ENCODE data around the gene VAT1L. TPM values are rescaled to one million over a fixed set of nuclear protein-coding genes. Genes with fewer than 3 reads are reported as not detected.

The VAT1L gene
- total RNA-seq, 1 donor from 2014 or later = not detected

GRCh38 chr16:77962689-77963088 is 174.3 kb downstream of the VAT1L start:
- FAIRE-seq (no peak), DNase-seq (ENCODE audit: low read depth) (no peak)
- Histone ChIP-seq H3K36me3 (ENCODE audit: control insufficient read depth, insufficient read depth, low read length) (no peaks in the 10 kb centered on the region), H3K4me3 (ENCODE audit: low read depth, low read length) (no peak overlapping the region), H3K27me3 (ENCODE audit: control insufficient read depth, insufficient read depth, low read length) (no peaks in the 10 kb centered on the region)
- no peak for TF ChIP-seq CTCF (IDR thresholded peaks at IDR 0.05; ENCODE audit: insufficient read depth, low read length, severe bottlenecking)

DNA sequence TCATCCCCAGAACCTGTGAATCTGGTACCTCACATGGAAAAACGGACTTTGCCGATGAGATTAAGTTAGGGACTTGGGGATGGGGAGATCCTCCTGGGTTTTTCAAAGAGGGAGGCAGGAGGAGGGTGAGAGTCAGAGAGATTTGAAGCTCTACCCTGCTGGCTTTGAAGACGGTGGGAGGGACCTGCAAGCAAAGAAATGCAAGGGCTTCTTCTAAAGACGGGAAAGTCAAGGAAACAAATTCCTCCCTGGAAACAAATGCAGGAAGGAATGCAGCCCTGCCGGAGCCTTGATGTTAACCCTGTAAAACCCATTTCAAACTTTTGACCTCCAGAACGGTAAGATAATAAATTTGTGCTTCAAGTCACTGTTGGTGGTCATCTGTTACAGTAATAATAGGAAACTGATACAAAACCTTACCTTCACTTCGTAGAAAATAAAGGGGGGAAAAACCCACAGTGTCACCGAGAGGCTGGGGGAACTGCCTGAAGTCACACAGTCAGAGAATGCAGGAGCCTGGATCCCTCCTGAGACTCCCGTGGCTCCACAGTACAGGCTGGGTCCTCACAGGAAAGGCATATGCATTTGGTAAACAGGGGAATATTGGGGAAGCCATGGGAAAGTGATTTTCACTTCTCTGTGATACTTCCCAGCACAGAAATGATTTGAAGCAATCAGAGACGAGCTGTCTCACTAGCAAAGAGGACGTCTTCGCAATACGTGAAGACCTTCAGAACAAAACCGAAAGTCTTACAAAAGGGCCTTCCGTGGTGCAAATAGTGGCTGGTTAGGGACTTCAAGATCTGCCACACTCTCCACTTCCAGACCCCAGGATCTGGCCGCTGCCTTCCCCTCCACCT is 175.1 kb downstream of the VAT1L start:
- FAIRE-seq (peak; percentile 58), DNase-seq (ENCODE audit: low read depth) (no peak)
- Histone ChIP-seq H3K27me3 (ENCODE audit: control insufficient read depth, insufficient read depth, low read length) (no peaks in the 10 kb centered on the region), H3K4me3 (ENCODE audit: low read depth, low read length) (no peak overlapping the region), H3K36me3 (ENCODE audit: control insufficient read depth, insufficient read depth, low read length) (no peaks in the 10 kb centered on the region)
- TF ChIP-seq CTCF (IDR thresholded peaks at IDR 0.05; ENCODE audit: insufficient read depth, low read length, severe bottlenecking) = no peak

DNA sequence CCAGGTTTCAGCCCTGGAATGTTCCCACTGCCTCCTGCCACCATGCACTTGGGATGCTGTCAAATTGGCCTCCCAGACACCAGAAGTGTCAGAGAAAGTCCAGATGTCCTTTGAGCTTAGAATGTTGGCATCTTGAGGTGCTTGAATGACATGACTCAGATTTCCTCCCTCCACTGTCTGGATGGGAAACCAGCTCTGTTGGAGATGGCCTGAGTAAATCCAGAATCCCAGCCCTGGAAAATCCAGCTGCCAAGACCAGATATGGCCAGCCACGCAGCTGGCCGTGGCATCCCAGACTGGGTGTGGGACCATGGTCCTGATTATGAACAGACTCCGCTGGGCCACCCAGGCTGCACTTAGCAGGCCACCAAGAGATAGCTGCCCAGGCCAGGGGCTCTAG is 177.0 kb downstream of the VAT1L start:
- Histone ChIP-seq H3K4me3 (ENCODE audit: low read depth, low read length) (no peak overlapping the region), H3K36me3 (ENCODE audit: control insufficient read depth, insufficient read depth, low read length) (no peaks in the 10 kb centered on the region), H3K27me3 (ENCODE audit: control insufficient read depth, insufficient read depth, low read length) (no peaks in the 10 kb centered on the region)
- FAIRE-seq (no peak), DNase-seq (ENCODE audit: low read depth) (no peak)
- no peak for TF ChIP-seq CTCF (IDR thresholded peaks at IDR 0.05; ENCODE audit: insufficient read depth, low read length, severe bottlenecking)

DNA sequence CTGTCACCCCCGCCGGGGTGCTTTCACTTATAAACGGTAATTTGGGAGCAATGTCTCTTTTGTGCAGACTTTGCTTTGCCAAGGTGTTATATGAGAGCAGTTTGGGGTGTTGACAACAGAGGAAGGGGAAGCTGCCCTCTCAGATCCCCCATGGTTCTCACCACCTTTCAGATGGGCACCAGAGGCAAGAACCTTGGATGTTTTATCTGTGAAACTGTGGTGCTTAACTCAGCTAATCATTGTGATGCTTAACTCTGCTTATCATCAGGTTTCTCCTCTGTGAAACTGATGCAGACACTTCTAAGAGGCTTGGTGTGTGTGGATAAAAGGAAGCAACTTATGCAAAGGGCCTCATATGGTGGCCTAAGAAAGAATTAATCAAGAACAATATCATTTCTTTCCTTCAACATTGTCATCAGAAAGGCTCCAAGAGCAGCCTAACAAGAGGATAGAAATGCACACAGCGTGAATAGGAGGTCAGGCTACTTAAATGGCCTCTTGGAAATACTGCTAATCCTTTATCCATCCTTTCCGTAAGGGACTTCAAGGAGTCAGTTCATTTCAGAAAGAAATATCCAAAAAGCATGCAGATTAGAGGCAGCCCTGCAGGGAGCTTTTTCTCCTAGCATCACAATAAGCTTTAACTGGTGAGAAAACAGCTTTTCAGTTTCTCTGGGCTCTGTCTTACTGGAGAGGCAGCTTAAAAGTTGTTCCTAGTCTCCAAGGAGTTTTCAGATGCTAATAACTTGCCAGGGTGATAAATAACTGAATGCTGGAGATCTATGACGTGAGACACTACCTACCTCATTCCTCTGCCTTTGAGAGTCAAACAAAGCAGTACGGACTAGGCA is 178.9 kb downstream of the VAT1L start:
- no peak overlapping the region for H3K4me3 ChIP-seq (ENCODE audit: low read depth, low read length)
- TF ChIP-seq CTCF (IDR thresholded peaks at IDR 0.05; ENCODE audit: insufficient read depth, low read length, severe bottlenecking) = no peak
- H3K36me3 ChIP-seq (ENCODE audit: control insufficient read depth, insufficient read depth, low read length) = no peaks in the 10 kb centered on the region
- no peaks in the 10 kb centered on the region for H3K27me3 ChIP-seq (ENCODE audit: control insufficient read depth, insufficient read depth, low read length)
- no peak for FAIRE-seq
- no peak for DNase-seq (ENCODE audit: low read depth)

GRCh38 chr16:77969861-77970260 is 181.5 kb downstream of the VAT1L start:
- Histone ChIP-seq H3K36me3 (ENCODE audit: control insufficient read depth, insufficient read depth, low read length) (no peaks in the 10 kb centered on the region), H3K27me3 (ENCODE audit: control insufficient read depth, insufficient read depth, low read length) (no peaks in the 10 kb centered on the region), H3K4me3 (ENCODE audit: low read depth, low read length) (no peak overlapping the region)
- FAIRE-seq (no peak), DNase-seq (ENCODE audit: low read depth) (no peak)
- no peak for TF ChIP-seq CTCF (IDR thresholded peaks at IDR 0.05; ENCODE audit: insufficient read depth, low read length, severe bottlenecking)
